CD4-positive, alpha-beta T cell treated with Interleukin-12 subunit alpha and Interleukin-12 subunit beta, for 1 hour (primary cell): ENCODE measurements around the gene H3-3A.
"Not testable (repeated sequence)": the region's sequence is repeated elsewhere in the genome, so short reads cannot be mapped to it uniquely, and the experiment has no call there.

Experiments
- DNase-seq: peaks from one replicate; pipeline ENCODE4 v3.0.0-alpha.2; 2020

Gene H3-3A

GRCh38 chr1:226086776-226087175, 24.3 kb downstream of the H3-3A start:
- no peak for DNase-seq

GRCh38 chr1:226091461-226091860, 28.9 kb downstream of the H3-3A start:
- DNase-seq = no peak

GRCh38 chr1:226092048-226092820, 29.7 kb downstream of the H3-3A start:
- not testable (repeated sequence) for DNase-seq

DNA sequence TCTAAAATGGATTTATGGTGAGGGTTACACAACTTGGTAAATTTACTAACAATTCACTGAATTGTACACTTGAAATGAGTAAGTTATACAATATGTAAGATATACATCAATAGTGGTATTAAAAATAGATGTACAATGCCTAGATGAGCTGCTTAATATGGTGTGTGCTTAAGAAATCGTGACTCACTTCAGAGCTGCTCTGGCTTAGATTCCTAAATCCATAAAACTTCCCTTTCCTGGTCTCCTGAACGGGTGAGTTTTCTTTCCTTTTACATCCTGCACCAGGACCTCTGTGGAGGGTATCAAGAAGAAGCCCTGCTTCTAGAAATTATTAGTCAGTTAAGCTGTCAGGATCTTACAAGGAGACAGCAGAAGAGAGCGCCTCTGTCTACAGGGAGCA, 30.4 kb downstream of the H3-3A start:
- no peak for DNase-seq

DNA sequence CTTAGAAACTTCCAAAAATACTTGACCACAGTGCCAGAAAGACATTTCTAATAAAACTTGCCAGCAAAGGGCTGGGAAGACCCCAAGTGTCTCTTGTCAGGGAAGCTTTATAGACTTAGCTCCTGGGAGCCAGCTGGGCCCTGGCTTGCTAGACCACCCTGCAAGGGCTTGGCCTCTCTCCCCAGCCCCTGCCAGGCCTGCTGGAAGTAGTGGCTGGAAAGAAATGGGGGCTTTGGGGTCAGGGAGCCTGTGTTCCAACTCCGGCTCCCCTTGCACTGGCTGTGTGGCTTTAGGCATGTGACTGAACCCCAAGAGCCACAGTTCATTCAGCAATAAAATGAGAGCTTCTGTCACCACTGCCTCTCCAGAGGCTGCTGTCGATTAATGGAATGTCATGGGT, 31.1 kb downstream of the H3-3A start:
- DNase-seq = no peak

- no peak for DNase-seq
Measured at GRCh38 chr1:226094451-226094850, 31.9 kb downstream of the H3-3A start.

DNA sequence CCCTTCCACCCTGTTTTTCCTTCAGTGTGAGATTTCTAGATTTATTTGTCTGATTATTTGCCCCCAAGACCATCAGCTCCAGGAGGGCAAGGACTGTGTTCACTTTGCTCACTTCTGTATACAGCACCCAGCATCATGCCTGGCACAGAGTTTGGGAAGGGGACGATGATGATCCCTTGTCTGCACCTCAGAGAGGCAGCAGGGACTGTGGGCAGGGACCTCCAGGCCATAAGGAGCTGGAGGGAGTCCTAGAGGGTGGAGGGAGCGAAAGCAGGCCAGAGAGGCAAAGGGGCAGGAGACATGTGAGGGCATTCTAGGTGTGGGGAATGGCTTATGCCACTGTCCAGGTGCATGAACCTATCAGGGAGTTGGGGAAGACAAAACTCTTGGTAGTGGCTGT, 32.8 kb downstream of the H3-3A start:
- no peak for DNase-seq

DNA sequence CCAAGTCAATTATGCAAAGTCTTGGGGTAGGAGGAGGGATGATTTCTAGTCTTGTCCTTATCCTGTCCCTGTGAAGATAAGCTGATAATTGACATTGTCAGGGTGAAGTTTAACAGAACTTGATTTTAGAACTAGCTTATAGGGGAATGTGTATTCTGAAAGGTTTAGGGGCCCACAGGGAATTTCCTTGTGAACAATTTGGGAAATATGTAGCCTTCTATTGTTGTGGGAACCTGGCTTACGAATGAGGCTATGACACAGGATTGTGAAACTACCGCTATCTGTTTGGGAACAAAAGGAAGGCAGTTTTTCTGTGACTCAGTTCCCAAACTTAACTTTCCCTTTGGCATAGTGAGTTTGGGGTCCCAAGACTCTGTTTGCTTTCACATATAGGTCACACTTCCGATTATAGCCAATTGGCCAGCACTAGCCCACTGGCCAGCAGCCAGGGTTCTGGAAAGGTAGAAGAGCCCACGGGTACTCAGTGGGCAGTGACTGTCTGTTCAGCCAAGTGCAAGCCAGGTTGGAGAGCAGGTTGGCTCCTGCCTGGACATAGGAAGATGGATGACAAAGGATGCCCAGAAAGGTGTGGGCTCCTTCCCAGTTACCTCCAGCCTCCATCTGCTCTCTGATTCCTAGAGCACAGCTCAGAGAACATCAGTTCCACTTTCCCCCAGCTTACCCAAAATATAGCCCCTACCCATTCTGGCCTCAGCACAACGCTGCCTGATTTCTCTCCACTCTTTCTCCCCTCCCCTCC, 35.5 kb downstream of the H3-3A start:
- no peak for DNase-seq

DNA sequence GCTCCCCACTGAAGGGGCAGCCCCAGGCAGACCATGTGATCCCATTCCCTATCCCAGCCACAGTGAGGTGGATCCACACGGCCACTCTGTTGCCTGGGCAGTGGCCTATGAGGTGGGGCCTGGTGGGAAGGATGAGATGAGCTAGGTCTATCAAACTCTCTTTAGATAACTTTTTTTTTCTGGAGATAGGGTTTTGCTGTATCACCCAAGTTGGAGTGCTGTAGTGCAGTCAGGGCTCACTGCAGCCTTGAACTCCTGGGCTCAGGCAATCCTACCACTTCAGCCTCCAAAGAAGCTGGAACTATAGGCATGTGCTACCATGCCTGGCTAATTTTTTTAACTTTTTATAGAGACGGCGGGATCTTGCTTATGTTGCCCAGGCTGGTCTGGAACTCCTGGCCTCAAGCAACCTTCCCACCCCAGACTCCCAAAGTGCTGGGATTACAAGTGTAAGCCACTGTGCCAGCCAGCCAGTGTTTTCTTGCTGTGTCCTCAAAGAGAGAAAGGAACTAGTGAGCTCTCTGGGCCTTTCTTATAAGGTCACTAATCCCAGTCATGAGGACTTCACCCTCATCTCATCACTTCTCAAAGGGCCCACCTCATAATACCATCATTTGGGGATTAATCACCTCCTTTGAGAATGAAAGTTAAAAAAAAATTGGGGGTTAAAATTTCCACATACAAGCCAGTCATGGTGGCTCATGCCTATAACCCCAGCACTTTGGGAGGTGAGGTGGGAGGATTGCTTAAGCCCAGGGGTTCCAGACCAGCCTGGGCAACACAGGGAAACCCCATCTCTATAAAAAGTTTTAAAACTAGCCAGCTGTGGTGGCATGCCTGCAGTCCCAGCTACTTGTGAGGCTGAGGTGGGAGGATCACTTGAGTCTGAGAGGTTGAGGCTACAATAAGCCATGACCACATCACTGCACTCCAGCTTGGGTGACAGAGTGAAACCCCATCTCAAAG, 36.6 kb downstream of the H3-3A start:
- no peak for DNase-seq

- peak; percentile 39 for DNase-seq
Measured at GRCh38 chr1:226100436-226101391, 38.2 kb downstream of the H3-3A start.

DNA sequence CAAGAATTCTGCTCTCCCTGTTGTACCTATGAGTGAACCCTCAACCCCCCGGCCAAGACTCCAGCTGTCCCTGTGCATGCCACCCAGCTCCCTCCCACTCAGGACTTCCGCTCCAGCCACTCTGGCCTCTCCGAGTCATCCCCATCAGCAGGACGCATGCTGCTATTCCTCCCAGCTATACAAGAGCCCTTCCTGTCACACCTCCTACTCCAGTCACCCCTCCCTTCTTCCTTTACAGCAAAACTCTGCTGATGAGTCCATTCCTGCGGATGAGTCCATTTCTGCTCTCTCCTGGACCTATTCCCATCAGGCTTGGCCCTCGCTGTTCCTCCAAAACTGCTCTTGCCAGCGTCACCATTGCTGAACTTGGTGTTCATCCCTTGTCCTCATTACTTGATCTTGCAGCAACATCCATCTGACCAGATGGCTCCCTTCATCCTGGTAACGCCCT, 42.2 kb downstream of the H3-3A start:
- DNase-seq = no peak

DNA sequence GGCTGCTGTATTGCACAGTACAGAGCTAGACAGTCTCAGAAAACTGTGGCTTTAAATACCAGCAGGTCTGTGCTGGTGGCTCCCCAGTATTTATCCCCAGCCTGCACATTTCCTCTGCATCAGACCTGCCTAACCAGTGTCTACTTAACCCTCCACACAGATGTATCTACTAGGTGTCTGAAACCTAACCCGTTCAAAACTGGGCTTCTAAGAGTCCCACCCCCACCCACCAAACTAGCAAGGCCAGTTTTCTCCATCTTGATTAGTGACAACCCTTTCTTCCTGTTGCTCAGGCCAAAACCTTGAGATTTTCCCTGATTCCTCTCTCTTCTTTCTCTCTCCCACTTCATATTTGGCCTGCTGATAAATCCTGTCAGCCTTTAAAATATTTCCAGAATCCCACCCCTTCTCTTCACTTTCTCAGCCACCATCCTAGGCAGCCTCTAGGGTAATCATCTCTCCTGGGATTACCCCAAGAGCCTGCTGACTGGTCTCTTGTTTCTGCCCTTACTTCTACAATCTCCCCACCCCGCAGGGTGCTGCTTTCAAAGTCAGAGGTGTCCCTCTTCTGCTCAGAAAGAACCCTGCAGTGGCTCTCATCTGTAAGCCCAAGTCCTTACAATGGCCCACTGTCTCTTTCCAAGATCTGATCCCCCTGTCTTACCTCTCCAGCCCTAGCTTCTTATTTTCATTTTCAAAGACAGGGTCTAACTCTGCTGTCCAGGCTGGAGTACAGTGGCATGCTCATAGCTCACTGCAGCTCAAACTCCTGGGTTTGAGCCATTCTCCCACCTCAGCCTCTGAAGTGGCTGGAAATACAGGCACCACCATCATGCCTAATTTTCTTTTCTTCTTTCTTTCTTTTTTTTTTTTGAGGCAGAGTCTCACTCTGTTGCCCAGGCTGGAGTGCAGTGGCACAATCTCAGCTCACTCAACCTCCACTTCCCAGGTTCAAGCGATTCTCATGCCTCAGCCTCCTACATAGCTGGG, 45.2 kb downstream of the H3-3A start:
- no peak for DNase-seq

DNA sequence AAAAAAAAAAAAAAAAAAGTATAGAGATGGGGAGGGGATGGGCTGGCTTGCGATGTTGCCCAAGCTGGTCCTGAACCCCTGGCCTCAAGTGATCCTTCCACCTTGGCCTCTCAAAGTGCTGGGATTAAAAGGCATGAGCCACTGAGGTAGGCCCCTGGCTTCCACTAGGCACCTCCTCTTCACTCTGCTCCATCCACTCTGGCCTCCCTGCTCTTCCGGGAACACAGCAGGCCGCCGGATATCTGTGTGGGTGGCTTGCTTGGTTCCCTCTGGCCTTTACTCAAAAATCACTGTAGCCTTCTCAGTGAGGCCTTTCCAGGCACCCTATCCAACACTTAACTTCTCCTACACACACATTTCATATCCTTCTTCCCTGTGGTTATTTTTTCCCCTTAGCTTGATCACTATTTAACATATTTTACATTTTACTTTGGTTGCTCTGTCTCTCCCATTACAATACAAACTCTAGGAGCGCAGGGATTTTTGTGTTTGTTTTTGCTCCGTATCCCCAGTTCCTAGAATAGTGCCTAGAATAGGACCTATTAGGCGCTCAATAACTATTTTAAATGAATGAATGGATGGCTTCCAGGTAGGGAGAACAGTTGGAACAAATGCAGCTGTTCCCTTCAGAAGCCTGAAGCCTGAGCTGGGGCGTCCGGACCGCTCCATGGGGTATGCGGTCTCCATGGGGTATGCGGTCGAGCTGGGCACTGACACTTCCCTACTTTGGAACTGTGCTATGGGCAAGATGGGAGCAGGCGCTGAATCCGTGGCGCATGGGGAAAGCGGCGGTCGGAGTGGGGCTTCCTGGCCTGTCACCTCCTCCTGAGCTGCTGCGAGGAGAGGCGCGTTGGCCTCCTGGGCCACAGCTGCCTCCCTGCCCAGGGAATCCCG, 46.7 kb downstream of the H3-3A start:
- DNase-seq = no peak

GRCh38 chr1:226109829-226110248, 47.3 kb downstream of the H3-3A start:
- DNase-seq = peak; percentile 84

DNA sequence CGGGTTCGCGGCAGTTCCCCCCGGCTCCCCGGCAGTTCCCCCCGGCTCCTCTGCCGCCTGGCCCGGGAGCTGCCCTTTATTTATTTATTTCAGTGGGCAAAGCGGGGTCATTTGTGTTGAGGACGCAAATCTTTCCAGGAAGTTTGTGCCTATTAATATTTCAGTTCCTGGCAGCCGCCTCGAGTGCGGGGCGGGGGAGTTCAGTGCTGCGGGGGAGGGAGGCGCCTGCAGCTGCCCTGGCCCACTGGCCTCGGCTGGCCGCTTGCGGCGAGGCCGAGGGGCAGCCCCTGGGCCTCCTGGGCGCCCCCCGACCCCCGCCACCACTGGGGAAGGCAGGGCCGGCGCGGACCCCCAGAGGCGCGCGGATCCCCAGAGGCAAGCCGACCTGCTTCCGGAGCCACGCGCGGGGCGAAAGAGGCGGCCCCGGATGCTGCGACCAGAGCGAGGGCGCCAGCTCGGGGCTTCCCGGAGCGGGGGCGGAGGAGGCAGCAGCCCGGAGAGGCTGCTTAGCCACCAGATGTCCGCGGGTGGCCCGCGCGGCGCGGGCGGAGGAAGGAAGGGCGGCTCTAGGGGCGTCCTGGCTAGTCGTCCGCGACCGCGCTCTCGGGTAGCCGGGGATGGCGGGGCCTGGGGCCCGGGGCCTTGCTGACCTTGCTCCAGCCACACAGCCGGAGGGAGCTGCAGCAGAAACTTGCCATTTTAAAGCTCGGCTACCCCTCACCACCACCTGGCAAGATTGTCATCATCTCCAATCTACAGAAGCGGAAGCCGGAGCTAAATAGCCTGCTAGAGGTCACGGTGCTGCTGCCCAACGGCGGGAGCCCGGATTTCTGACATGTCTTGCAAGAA, 48.0 kb downstream of the H3-3A start:
- peak; percentile 66 for DNase-seq

- DNase-seq = no peak
Measured at GRCh38 chr1:226111098-226111882, 48.8 kb downstream of the H3-3A start.

DNA sequence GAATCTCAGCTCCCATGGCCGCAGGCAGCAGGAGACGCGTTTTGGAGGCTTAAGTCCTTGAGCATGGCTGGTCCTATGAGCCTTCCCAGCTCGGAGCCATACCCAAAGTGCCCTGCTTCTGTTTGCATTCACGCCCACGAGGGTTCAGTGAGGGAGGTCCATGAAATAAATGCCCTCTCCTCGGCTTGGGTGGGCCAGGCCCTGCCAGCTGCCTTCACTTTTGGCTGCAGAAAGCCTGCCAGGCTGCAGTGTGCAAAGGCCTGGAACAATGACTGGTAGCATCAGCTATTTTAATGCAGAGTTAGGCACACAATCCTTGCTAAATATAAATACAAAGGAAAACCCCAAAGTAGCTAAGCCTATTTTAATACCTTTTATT, 49.4 kb downstream of the H3-3A start:
- no peak for DNase-seq

DNA sequence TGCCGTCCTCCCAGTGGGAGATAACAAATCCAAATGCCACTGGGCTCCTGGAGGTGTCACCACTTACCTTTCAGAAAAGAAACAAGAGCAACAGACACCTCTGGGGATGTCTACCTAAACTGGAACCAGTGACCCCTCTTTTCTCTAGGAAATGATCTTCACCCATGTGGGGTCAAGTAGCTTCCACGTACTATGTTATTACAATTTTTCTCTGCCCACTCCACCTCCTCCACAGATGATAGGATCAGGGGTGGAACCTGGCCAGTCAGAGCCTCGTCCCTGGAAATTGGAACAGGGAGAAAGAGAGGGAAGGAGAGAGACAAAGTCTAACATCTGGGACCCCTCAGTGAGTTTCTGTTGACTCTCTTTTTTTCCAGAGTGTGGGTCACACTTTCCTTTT, 50.1 kb downstream of the H3-3A start:
- DNase-seq = no peak
